ENCODE results near the gene WDR73.

- TF ChIP-seq, protein P1, sequence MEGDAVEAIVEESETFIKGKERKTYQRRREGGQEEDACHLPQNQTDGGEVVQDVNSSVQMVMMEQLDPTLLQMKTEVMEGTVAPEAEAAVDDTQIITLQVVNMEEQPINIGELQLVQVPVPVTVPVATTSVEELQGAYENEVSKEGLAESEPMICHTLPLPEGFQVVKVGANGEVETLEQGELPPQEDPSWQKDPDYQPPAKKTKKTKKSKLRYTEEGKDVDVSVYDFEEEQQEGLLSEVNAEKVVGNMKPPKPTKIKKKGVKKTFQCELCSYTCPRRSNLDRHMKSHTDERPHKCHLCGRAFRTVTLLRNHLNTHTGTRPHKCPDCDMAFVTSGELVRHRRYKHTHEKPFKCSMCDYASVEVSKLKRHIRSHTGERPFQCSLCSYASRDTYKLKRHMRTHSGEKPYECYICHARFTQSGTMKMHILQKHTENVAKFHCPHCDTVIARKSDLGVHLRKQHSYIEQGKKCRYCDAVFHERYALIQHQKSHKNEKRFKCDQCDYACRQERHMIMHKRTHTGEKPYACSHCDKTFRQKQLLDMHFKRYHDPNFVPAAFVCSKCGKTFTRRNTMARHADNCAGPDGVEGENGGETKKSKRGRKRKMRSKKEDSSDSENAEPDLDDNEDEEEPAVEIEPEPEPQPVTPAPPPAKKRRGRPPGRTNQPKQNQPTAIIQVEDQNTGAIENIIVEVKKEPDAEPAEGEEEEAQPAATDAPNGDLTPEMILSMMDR (IDR thresholded peaks at IDR 0.05), result no peak
- no peak for TF ChIP-seq ZFX (IDR thresholded peaks at IDR 0.05; ENCODE audit: borderline replicate concordance)
Measured at GRCh38 chr15:84645997-84646396, 8.1 kb downstream of the WDR73 start.

Measured in 22Rv1 (cell line).